Activated T-helper 2 cell treated with anti-CD3 and anti-CD28 coated beads, Interferon-gamma antibody, Interleukin-2, Interleukin-4, amounts not matched to agents 10 μg/mL and 5 μg/mL and 100 μg/mL, durations not matched to agents 14 hours and 24 hours and 36 hours (primary cell): Measurements from ENCODE around the gene RIPOR3. TPM values are rescaled to one million over a fixed set of nuclear protein-coding genes. Genes with fewer than 3 reads are reported as not detected.

Experiments
- DNase-seq: peaks from one replicate; pipeline ENCODE4 v3.0.0; 2021; ENCODE audit warnings: low spot score
- H3K27ac Mint-ChIP-seq: one replicate; pipeline ENCODE4 v1.8.0; 2021; ENCODE audit warnings: mixed read lengths
- H3K27me3 Mint-ChIP-seq: one replicate; pipeline ENCODE4 v1.8.0; 2021; ENCODE audit warnings: low read depth, mixed read lengths
- H3K36me3 Mint-ChIP-seq: one replicate; pipeline ENCODE4 v1.8.0; 2021; ENCODE audit warnings: low read depth, mixed read lengths
- H3K4me1 Mint-ChIP-seq: one replicate; pipeline ENCODE4 v1.8.0; 2021; ENCODE audit warnings: low read depth, mixed read lengths
- H3K4me3 Mint-ChIP-seq: one replicate; pipeline ENCODE4 v1.8.0; 2021; ENCODE audit warnings: low read depth, mild to moderate bottlenecking, moderate library complexity, mixed read lengths
- H3K9me3 Mint-ChIP-seq: one replicate; pipeline ENCODE4 v1.8.0; 2021; ENCODE audit warnings: mixed read lengths
- intact Hi-C: fragments of 100-400 bp; cut with micrococcal nuclease; formaldehyde crosslinking; loops from one replicate; pipeline ENCODE4 v1.15.1; 2023
- total RNA-seq: library from RNA; stranded (reverse); gene quantifications from 2 replicates; pipeline ENCODE4 v1.2.3, GENCODE V29; 2022

The RIPOR3 gene
- total RNA-seq, 1 donor from 2014 or later, result not detected

- no peaks in the 10 kb centered on the region for H3K4me1 Mint-ChIP-seq
- no peaks in the 10 kb centered on the region for H3K36me3 Mint-ChIP-seq
- H3K27ac Mint-ChIP-seq, result no peak overlapping the region
- DNase-seq, result no peak
- intact Hi-C loops, result no loop called here
- peaks cover 4% of the 10 kb centered on the region for H3K9me3 Mint-ChIP-seq
- H3K27me3 Mint-ChIP-seq, result no peaks in the 10 kb centered on the region
- no peak overlapping the region for H3K4me3 Mint-ChIP-seq
Measured at GRCh38 chr20:50615407-50615806, 75.9 kb downstream of the RIPOR3 start.

GRCh38 chr20:50613438-50614169 is 77.7 kb downstream of the RIPOR3 start:
- no peak for DNase-seq
- H3K36me3 Mint-ChIP-seq, result no peaks in the 10 kb centered on the region
- intact Hi-C loops, result no loop called here
- H3K9me3 Mint-ChIP-seq, result no peaks in the 10 kb centered on the region
- no peaks in the 10 kb centered on the region for H3K27me3 Mint-ChIP-seq
- no peak overlapping the region for H3K4me3 Mint-ChIP-seq
- no peak overlapping the region for H3K27ac Mint-ChIP-seq
- no peaks in the 10 kb centered on the region for H3K4me1 Mint-ChIP-seq

GRCh38 chr20:50611128-50611810 is 80.1 kb downstream of the RIPOR3 start:
- Mint-ChIP-seq H3K27ac (no peak overlapping the region), H3K27me3 (no peaks in the 10 kb centered on the region), H3K9me3 (no peaks in the 10 kb centered on the region), H3K4me3 (no peak overlapping the region), H3K36me3 (no peaks in the 10 kb centered on the region), H3K4me1 (no peaks in the 10 kb centered on the region)
- intact Hi-C loops, result no loop called here
- no peak for DNase-seq

GRCh38 chr20:50610212-50610718 is 81.1 kb downstream of the RIPOR3 start:
- Mint-ChIP-seq H3K4me1 (no peaks in the 10 kb centered on the region), H3K4me3 (no peak overlapping the region), H3K27ac (no peak overlapping the region), H3K36me3 (no peaks in the 10 kb centered on the region), H3K9me3 (no peaks in the 10 kb centered on the region), H3K27me3 (no peaks in the 10 kb centered on the region)
- intact Hi-C loops, result no loop called here
- DNase-seq, result no peak

- no peaks in the 10 kb centered on the region for H3K4me1 Mint-ChIP-seq
- H3K27me3 Mint-ChIP-seq, result no peaks in the 10 kb centered on the region
- H3K36me3 Mint-ChIP-seq, result no peaks in the 10 kb centered on the region
- intact Hi-C loops, result no loop called here
- no peaks in the 10 kb centered on the region for H3K9me3 Mint-ChIP-seq
- no peak overlapping the region for H3K27ac Mint-ChIP-seq
- no peak for DNase-seq
- no peak overlapping the region for H3K4me3 Mint-ChIP-seq
Measured at GRCh38 chr20:50609438-50609989, 81.8 kb downstream of the RIPOR3 start.

GRCh38 chr20:50608750-50609104 is 82.6 kb downstream of the RIPOR3 start:
- Mint-ChIP-seq H3K9me3 (no peaks in the 10 kb centered on the region), H3K27me3 (no peaks in the 10 kb centered on the region), H3K4me3 (no peak overlapping the region), H3K36me3 (no peaks in the 10 kb centered on the region), H3K27ac (no peak overlapping the region), H3K4me1 (no peaks in the 10 kb centered on the region)
- DNase-seq, result no peak
- intact Hi-C loops, result no loop called here

GRCh38 chr20:50607850-50608749 is 83.2 kb downstream of the RIPOR3 start:
- H3K4me1 Mint-ChIP-seq, result no peaks in the 10 kb centered on the region
- no peak for DNase-seq
- H3K4me3 Mint-ChIP-seq, result no peak overlapping the region
- H3K27ac Mint-ChIP-seq, result no peak overlapping the region
- intact Hi-C loops, result no loop called here
- H3K9me3 Mint-ChIP-seq, result no peaks in the 10 kb centered on the region
- H3K27me3 Mint-ChIP-seq, result no peaks in the 10 kb centered on the region
- H3K36me3 Mint-ChIP-seq, result no peaks in the 10 kb centered on the region

GRCh38 chr20:50607436-50607835 is 83.9 kb downstream of the RIPOR3 start:
- no peak for DNase-seq
- no peaks in the 10 kb centered on the region for H3K36me3 Mint-ChIP-seq
- no peaks in the 10 kb centered on the region for H3K27me3 Mint-ChIP-seq
- no peak overlapping the region for H3K4me3 Mint-ChIP-seq
- no peak overlapping the region for H3K27ac Mint-ChIP-seq
- no peaks in the 10 kb centered on the region for H3K4me1 Mint-ChIP-seq
- no peaks in the 10 kb centered on the region for H3K9me3 Mint-ChIP-seq
- intact Hi-C loops, result no loop called here

GRCh38 chr20:50605136-50605535 is 86.2 kb downstream of the RIPOR3 start:
- Mint-ChIP-seq H3K27ac (no peak overlapping the region), H3K27me3 (peaks cover under 1% of the 10 kb centered on the region), H3K9me3 (no peaks in the 10 kb centered on the region), H3K4me3 (no peak overlapping the region), H3K36me3 (no peaks in the 10 kb centered on the region), H3K4me1 (no peaks in the 10 kb centered on the region)
- intact Hi-C loops, result no loop called here
- no peak for DNase-seq

GRCh38 chr20:50604451-50604850 is 86.9 kb downstream of the RIPOR3 start:
- Mint-ChIP-seq H3K27ac (no peak overlapping the region), H3K4me1 (no peaks in the 10 kb centered on the region), H3K4me3 (no peak overlapping the region), H3K9me3 (no peaks in the 10 kb centered on the region), H3K36me3 (no peaks in the 10 kb centered on the region), H3K27me3 (peaks cover 2% of the 10 kb centered on the region)
- no peak for DNase-seq
- intact Hi-C loops, result no loop called here

GRCh38 chr20:50602432-50603088 is 88.8 kb downstream of the RIPOR3 start:
- Mint-ChIP-seq H3K27ac (no peak overlapping the region), H3K27me3 (peaks cover 2% of the 10 kb centered on the region), H3K9me3 (no peaks in the 10 kb centered on the region), H3K36me3 (no peaks in the 10 kb centered on the region), H3K4me3 (no peak overlapping the region), H3K4me1 (no peaks in the 10 kb centered on the region)
- intact Hi-C loops, result no loop called here
- DNase-seq, result no peak
